Activated T-helper 2 cell treated with anti-CD3 and anti-CD28 coated beads, Interferon-gamma antibody, Interleukin-2, Interleukin-4, amounts not matched to agents 10 μg/mL and 5 μg/mL and 100 μg/mL, durations not matched to agents 14 hours and 24 hours and 36 hours (primary cell): ENCODE data around the gene IFI44L. TPM values are rescaled to one million over a fixed set of nuclear protein-coding genes. Genes with fewer than 3 reads are reported as not detected.

Experiments
- DNase-seq: peaks from one replicate; pipeline ENCODE4 v3.0.0; 2021; ENCODE audit warnings: low spot score
- H3K27ac Mint-ChIP-seq: one replicate; pipeline ENCODE4 v1.8.0; 2021; ENCODE audit warnings: mixed read lengths
- H3K27me3 Mint-ChIP-seq: one replicate; pipeline ENCODE4 v1.8.0; 2021; ENCODE audit warnings: low read depth, mixed read lengths
- H3K36me3 Mint-ChIP-seq: one replicate; pipeline ENCODE4 v1.8.0; 2021; ENCODE audit warnings: low read depth, mixed read lengths
- H3K4me1 Mint-ChIP-seq: one replicate; pipeline ENCODE4 v1.8.0; 2021; ENCODE audit warnings: low read depth, mixed read lengths
- H3K4me3 Mint-ChIP-seq: one replicate; pipeline ENCODE4 v1.8.0; 2021; ENCODE audit warnings: low read depth, mild to moderate bottlenecking, moderate library complexity, mixed read lengths
- H3K9me3 Mint-ChIP-seq: one replicate; pipeline ENCODE4 v1.8.0; 2021; ENCODE audit warnings: mixed read lengths
- intact Hi-C: fragments of 100-400 bp; cut with micrococcal nuclease; formaldehyde crosslinking; loops from one replicate; pipeline ENCODE4 v1.15.1; 2023
- total RNA-seq: library from RNA; stranded (reverse); gene quantifications from 2 replicates; pipeline ENCODE4 v1.2.3, GENCODE V29; 2022

The IFI44L gene
- total RNA-seq, 1 donor from 2014 or later, result 8.3 TPM

DNA sequence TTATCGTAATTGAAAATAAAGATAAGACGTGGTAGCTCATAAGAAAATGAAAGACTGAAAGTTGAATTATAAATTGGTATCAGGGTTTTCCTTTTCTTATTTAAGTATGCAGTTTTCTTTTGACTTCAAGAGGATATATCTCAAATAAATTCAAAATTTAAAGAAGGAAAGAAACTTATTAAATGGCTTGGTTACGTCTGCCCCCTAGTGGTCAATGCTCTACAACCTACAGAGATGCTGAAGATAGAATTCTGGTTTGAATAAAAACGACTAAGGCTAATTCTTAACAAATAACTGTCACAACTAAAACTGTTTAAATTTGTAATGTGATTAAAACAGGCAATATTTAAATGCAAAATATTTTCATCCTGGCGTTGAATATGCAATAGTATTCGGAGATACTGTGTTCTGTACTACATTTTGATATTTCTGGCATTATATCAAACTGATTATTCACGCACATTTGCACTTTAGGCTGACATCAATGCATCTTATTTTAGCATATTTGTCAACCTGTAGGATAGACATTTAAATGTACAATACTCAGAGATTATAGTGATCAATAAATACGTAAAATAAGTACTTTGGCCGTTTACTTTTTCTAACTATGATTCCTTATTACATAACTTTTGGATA lies 56.2 kb downstream of the IFI44L start:
- Mint-ChIP-seq H3K27ac (no peak overlapping the region), H3K27me3 (peaks cover 8% of the 10 kb centered on the region), H3K36me3 (no peaks in the 10 kb centered on the region), H3K4me3 (no peak overlapping the region), H3K4me1 (peaks cover 19% of the 10 kb centered on the region), H3K9me3 (peaks cover 3% of the 10 kb centered on the region)
- intact Hi-C loops, result loop anchor here (1.0 to 2.0 kb wide), 3 partner anchors 26 to 546 kb away; no protein-coding TSS in a partner anchor
- no peak for DNase-seq

DNA sequence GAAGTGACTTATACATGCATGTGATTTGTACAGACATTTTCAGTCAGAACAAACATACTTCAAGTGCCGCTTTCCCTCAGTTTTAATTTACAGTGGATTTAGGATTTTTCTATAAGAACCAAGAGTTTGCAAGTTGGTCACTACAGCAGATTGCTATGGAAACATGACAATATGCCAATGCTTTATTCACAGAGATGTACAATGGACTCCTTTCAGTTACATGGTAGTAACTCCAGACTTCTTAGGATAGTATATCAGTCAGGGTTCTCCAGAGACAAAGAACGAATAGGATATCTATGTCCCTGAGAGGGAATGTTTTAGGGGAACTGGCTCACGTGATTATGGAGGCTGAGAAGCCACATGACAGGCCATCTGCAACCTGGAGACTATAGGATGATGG lies 56.7 kb downstream of the IFI44L start:
- Mint-ChIP-seq H3K27me3 (peaks cover 11% of the 10 kb centered on the region), H3K4me3 (no peak overlapping the region), H3K27ac (no peak overlapping the region), H3K36me3 (no peaks in the 10 kb centered on the region), H3K4me1 (peaks cover 17% of the 10 kb centered on the region), H3K9me3 (peaks cover 3% of the 10 kb centered on the region)
- DNase-seq, result no peak
- intact Hi-C loops, result loop anchor here (1.0 to 2.0 kb wide), 3 partner anchors 26 to 546 kb away; no protein-coding TSS in a partner anchor

DNA sequence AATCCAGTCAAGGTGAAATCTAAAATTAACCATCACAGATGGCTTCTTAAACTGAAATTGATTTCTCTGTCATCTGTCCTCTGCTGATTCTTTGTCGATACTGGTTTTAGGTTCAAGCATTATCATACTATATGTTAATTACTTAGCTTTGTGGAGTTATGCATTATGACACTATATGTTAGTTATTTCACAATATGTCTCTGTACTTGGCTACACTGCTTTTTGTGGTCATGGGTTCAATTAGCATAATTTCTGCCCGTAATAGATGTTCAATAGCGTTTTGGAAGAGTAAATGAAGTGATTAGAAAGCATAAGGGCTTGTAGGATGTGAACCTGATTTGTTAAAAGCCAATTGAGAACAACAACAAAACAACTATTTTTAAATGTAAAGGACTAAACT lies 57.5 kb downstream of the IFI44L start:
- Mint-ChIP-seq H3K27ac (peak overlapping the region; percentile 54), H3K36me3 (no peaks in the 10 kb centered on the region), H3K4me1 (peaks cover 17% of the 10 kb centered on the region), H3K27me3 (peaks cover 14% of the 10 kb centered on the region), H3K4me3 (no peak overlapping the region), H3K9me3 (peaks cover 3% of the 10 kb centered on the region)
- intact Hi-C loops, result loop anchor here (2.0 kb wide), 2 partner anchors 27 to 547 kb away; no protein-coding TSS in a partner anchor
- no peak for DNase-seq

DNA sequence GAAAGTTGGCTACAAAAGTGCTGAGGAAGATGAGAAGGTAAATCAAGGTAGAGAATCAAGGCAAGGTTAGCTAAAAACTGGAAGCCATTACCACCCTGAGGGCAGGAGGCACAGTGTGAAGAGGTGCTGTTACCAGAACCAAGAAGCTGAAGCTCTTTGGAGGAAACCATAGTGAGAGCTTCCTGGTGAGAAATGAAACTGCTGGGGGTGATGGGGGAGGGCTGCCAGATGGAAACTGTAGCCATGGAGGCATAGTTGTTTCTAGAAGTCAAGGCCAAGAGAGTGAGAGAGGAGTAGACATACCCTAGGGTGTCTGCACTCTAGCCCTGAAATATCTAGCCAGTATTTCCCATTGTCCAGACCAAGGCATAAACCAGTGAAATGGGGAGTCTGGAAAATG lies 58.1 kb downstream of the IFI44L start:
- intact Hi-C loops, result no loop called here
- Mint-ChIP-seq H3K27me3 (peaks cover 18% of the 10 kb centered on the region), H3K4me3 (peak overlapping the region; percentile 7), H3K36me3 (no peaks in the 10 kb centered on the region), H3K9me3 (peaks cover 3% of the 10 kb centered on the region), H3K27ac (peak overlapping the region; percentile 54), H3K4me1 (peaks cover 17% of the 10 kb centered on the region)
- no peak for DNase-seq

DNA sequence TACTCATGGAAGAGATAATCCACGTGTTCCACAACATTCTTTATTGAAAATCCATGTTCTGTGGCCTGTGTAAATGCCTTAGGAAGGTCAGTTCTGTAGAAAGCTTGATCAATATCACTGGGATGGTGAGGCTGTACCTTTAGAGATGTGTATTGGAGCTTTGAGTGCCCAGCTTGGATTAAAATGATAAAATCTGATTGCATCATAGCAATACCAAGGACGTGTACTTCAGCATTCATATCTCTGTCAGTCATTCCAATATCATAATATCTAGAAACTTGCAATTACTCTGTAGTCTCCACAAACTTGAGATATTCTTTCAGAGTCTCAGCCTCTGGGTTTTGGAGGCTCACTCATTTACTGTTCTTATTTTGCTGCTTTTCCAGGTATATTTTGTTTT lies 61.0 kb downstream of the IFI44L start:
- peaks cover 17% of the 10 kb centered on the region for H3K4me1 Mint-ChIP-seq
- DNase-seq, result no peak
- no peaks in the 10 kb centered on the region for H3K36me3 Mint-ChIP-seq
- H3K27me3 Mint-ChIP-seq, result peaks cover 31% of the 10 kb centered on the region
- intact Hi-C loops, result no loop called here
- no peak overlapping the region for H3K4me3 Mint-ChIP-seq
- peaks cover 3% of the 10 kb centered on the region for H3K9me3 Mint-ChIP-seq
- no peak overlapping the region for H3K27ac Mint-ChIP-seq

DNA sequence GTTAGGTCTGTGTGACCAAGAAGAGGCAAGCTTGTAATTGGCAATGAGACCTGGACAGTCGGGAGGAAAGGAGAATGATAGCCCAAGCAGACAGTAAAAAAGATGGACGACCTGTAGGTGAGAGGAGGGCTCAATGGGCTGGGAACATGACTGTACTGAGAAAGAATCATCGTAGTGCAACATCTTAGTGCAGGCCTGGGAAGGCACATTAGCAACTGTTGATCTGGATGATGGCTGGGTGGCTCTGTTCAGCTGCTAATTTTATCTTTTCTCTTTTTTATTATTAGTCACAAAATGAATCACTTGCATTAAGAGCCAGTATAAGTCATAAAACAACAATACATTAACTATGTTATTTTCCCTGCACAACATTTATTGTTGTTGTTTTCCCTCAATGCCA lies 62.2 kb downstream of the IFI44L start:
- H3K4me1 Mint-ChIP-seq, result peaks cover 13% of the 10 kb centered on the region
- DNase-seq, result no peak
- H3K9me3 Mint-ChIP-seq, result peaks cover 3% of the 10 kb centered on the region
- no peaks in the 10 kb centered on the region for H3K36me3 Mint-ChIP-seq
- no peak overlapping the region for H3K4me3 Mint-ChIP-seq
- intact Hi-C loops, result no loop called here
- H3K27ac Mint-ChIP-seq, result no peak overlapping the region
- H3K27me3 Mint-ChIP-seq, result peaks cover 34% of the 10 kb centered on the region

DNA sequence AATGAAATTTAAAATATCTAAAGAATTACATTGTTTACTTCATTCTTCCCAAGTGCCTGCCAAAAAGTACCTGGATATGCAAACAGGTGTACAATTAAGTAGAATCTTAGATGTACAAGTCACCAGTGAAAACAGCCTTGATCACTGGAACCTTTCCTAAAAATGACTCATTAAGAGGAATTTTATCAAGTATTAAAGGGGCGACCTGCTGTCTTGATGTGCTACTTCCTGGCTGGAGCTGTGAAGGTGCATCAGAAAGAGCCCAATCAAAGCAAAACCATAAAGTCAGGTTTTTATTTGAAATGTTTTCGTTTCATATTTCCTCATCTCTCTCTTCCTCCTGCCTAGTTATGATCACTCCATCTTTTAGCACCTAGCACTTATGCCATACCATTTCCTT lies 62.8 kb downstream of the IFI44L start:
- Mint-ChIP-seq H3K27ac (no peak overlapping the region), H3K4me1 (peaks cover 7% of the 10 kb centered on the region), H3K9me3 (peaks cover 3% of the 10 kb centered on the region), H3K27me3 (peaks cover 35% of the 10 kb centered on the region), H3K36me3 (no peaks in the 10 kb centered on the region), H3K4me3 (no peak overlapping the region)
- DNase-seq, result no peak
- intact Hi-C loops, result no loop called here

DNA sequence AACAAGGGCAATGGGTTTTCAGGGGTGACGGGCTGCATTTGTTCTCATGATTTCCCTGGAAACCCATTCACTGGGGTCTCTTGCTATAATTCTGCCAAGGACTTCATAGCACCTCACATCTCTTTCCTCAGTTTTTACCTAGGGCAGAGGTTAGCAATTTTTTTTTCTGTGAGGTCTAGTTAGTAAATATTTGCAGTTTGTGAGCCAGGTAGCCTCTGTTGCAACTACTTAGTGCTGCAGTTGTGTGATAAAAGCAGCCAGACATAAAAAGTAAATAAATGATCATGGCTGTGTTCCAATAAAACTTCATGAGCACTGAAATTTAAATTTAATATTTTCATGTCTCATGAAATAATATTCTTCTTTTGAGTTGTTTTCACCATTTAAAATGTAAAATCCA lies 67.1 kb downstream of the IFI44L start:
- DNase-seq, result no peak
- H3K36me3 Mint-ChIP-seq, result no peaks in the 10 kb centered on the region
- H3K27ac Mint-ChIP-seq, result no peak overlapping the region
- H3K4me3 Mint-ChIP-seq, result no peak overlapping the region
- intact Hi-C loops, result no loop called here
- H3K4me1 Mint-ChIP-seq, result peaks cover 3% of the 10 kb centered on the region
- H3K27me3 Mint-ChIP-seq, result peaks cover 39% of the 10 kb centered on the region
- no peaks in the 10 kb centered on the region for H3K9me3 Mint-ChIP-seq

DNA sequence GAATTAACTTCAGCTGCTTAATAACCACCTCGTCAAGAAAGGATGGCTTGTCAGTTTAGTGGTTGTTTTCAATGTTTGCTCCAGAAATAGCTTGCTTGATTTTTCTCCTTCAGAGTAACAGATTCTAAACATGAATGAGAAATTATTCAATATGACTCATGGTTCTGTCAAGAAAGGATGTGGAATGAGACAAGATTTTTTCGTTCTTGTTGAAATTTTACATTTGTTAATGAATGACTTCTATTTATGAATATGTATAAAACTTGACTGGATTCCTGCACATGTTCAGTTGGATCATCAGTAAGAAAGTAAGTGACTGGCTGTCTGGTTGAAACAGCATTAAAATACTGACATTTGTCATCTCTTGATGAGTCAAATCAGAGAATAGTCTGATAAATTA lies 67.7 kb downstream of the IFI44L start:
- DNase-seq, result no peak
- Mint-ChIP-seq H3K36me3 (no peaks in the 10 kb centered on the region), H3K9me3 (no peaks in the 10 kb centered on the region), H3K27me3 (peaks cover 38% of the 10 kb centered on the region), H3K4me3 (no peak overlapping the region), H3K4me1 (peaks cover 3% of the 10 kb centered on the region), H3K27ac (no peak overlapping the region)
- intact Hi-C loops, result no loop called here

DNA sequence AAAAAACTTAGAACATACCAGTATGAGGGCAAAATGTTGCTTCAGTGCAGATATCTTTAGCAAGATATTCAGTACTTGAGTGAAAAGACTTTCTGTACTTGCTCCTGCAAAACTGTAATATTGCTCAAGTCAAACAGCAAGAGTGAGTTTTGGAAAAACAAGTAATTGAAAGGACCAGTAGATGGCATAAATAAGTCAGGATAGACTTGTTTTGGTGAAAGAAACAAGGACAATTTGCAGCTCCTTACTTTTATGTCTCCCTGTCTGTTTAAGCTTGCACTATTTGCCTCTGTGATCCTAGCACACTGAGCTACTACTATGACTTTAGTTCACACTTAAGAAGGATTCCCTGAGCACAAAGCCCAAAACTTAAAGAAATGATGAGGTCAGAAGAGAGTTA lies 68.4 kb downstream of the IFI44L start:
- Mint-ChIP-seq H3K4me1 (peaks cover 3% of the 10 kb centered on the region), H3K4me3 (no peak overlapping the region), H3K9me3 (no peaks in the 10 kb centered on the region), H3K27me3 (peaks cover 33% of the 10 kb centered on the region), H3K27ac (no peak overlapping the region), H3K36me3 (no peaks in the 10 kb centered on the region)
- intact Hi-C loops, result no loop called here
- no peak for DNase-seq

DNA sequence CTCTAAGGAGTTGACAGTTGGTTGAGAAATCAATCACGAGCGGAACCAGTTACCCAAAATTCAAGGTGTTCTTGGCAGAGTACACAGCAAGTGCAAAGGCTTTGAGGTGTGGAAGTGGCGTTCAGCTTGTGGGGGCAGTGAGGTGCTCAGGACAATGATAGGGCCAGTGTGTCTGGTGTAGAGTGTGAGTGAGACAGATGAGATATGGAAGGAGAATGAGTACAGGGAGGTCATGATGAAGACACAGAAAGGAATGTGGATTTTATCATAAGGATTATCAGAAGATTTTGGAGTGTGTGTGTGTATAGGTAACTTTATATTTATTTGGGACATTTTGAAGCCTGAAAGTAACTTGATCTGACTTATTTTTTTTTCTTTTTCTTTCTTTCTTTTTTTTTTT lies 70.3 kb downstream of the IFI44L start:
- Mint-ChIP-seq H3K4me3 (no peak overlapping the region), H3K4me1 (peaks cover 3% of the 10 kb centered on the region), H3K9me3 (no peaks in the 10 kb centered on the region), H3K36me3 (no peaks in the 10 kb centered on the region), H3K27ac (no peak overlapping the region), H3K27me3 (peaks cover 23% of the 10 kb centered on the region)
- DNase-seq, result no peak
- intact Hi-C loops, result no loop called here

DNA sequence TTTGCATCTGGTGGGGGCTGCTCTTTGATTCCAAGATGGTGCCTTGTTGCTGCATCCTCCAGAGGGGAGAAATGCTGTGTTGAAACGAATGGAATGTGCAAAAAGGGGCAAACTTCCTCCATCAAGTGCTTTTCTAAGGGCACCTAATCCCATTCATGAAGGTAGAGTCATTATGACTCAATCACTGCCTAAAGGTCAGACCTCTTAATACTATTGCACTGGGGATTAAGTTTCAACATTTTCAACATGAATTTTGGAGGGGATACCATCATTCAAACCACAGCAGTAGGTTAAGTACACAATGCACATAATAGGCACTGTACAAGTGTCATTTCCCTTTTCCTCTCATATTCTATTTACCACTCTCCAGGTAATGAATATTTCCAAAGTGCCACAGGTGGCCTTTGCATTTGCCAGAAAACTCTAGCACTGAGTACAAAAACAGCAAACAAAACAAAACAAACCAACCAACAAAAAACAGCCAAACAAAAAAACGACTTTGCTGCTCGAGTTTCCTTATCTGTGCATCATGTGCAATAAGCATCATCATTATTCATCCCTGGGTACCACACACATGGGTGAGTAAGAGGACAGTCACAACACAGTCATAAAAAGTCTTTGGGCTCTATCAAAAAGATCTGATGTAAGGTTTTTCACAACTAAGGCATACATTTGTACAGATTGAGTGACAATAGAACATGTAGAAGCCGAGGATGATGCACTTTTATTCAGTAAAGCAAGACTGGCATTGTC lies 71.9 kb downstream of the IFI44L start:
- Mint-ChIP-seq H3K9me3 (no peaks in the 10 kb centered on the region), H3K27me3 (peaks cover 22% of the 10 kb centered on the region), H3K4me1 (peaks cover 3% of the 10 kb centered on the region), H3K27ac (no peak overlapping the region), H3K36me3 (no peaks in the 10 kb centered on the region), H3K4me3 (no peak overlapping the region)
- no peak for DNase-seq
- intact Hi-C loops, result no loop called here
